HG03066 (cell line): ENCODE measurements around the gene RNF207.

ENCODE experiments used
- ATAC-seq: cut with Tn5 transposase; IDR thresholded peaks from one replicate; pipeline ENCODE4 v1.9.1; 2021; ENCODE audit warnings: low read depth; ENCODE audit not compliant: unreplicated experiment

RNF207 gene

GRCh38 chr1:6262555-6263420, 56.9 kb downstream of the RNF207 start:
- no peak for ATAC-seq

DNA sequence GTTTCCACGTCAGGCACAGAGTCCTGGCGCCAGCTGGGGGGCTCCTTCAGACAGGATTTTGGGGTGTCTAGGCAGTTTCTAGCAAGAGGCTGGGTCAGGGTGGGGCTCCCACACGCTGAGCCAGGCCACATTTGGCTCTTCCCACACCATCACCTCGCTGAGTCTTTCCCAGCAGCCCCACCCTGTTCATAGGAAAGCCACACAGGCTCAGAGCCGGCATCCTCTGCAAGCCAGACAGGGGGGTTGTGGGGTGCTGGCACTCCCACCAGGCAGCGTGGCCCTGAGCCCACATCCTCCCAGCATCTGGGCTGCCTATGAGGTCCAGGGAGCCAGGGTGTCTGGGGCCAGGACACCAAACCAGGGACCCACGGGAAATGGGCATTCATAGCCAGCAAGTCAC, 57.8 kb downstream of the RNF207 start:
- no peak for ATAC-seq

GRCh38 chr1:6265151-6265550, 59.2 kb downstream of the RNF207 start:
- ATAC-seq, result no peak

DNA sequence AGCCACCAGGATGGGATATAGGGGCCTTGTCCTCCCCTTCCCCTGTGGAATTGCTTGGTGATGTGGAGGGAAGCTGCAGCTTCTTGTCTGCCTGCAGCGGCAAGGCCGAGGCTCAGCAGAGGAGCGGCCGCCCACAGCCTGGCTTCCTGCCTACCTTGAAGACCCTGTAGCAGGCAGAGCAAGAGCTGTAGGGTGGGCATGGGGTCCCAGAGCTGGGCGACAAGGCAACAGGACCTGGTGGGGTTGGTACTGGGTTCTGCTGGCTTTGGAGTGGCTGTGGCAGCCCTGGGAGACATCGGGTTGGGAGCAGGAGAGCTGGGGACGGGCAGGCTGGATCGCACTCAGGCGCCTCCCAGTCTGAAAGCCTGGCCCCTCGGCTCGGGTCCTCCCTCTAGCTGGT, 60.7 kb downstream of the RNF207 start:
- no peak for ATAC-seq

DNA sequence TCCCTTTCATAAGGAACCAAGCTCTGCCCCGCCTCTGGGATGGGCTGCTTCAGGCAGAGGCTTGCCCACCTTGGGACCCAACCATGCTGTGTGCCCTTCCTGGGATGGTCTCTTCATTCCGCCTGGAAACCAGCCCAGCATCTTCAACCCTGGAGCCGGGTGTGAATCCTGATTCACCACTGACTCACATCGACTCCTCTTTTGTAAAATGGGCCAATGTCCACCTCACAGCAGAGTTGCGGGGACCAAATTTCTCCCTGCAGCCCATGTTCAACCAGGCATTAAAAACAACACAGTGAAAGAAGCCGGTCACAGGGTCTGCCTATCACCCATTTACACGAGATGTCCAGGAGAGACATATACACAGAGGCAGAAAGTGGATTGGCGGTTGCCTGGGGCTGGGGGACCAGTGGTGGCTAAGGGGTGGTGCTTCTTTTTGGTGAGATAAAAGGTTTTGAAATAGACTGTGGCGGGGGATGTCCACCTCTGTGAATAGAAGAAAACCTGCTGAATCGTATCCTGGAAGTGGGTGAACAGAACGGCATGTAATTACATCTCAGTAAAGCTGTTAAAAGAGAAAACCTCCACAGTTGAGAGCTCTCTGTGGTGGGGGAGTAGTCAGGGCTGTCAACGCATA, 61.9 kb downstream of the RNF207 start:
- no peak for ATAC-seq

GRCh38 chr1:6268415-6268814, 62.5 kb downstream of the RNF207 start:
- no peak for ATAC-seq

DNA sequence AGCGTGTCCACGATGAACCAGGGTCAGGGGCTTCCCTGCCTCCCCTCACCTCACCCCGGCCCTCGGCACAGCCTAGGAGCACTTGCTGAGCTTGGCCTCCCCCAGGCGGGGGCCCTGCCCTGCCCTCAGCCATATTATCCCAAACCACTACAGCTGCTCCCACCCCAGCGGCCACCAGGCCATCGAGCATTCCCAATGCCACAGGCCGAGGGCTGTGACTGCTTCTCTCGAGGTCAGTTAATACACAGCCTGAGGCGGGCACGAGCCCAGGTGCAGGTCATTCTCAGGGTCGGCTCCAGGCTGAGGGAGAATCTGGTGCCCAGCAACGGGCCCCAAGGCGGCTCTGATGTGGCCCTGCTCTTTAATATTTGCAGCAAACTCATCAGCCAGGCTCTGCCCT, 63.4 kb downstream of the RNF207 start:
- ATAC-seq, result no peak

- no peak for ATAC-seq
Observed at GRCh38 chr1:6269720-6270400, 63.9 kb downstream of the RNF207 start.

- no peak for ATAC-seq
Observed at GRCh38 chr1:6270401-6270800, 64.5 kb downstream of the RNF207 start.
